ENCODE data around the gene DCLK1. TPM values are rescaled to one million over a fixed set of nuclear protein-coding genes. Genes with fewer than 3 reads are reported as not detected.

Gene DCLK1
- total RNA-seq, 1 donor from 2014 or later: 6.4 TPM

DNA sequence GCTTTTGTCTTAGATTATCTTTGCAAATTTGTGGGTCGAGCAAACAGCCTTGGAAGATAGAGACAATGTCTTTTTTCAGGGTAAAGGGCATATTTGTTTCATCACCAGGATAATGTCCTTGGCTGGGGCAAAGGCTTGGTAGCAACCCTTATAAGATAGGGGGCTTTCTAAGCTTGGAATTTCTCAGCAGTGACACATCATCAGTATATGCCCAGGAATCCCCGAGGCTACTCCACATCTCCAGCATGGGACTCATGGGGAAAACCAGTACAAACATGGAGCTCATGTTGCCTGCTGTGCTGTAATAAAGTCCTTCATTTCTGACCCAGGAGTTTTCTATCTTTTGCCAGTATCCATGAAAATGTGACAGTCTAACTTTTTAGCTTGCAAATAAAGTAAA, 77.1 kb downstream of the DCLK1 start:
- peaks cover 3% of the 10 kb centered on the region for H3K4me1 ChIP-seq
- Mint-ChIP-seq H3K27ac (no peak overlapping the region), H3K9me3 (no peaks in the 10 kb centered on the region), H3K27me3 (ENCODE audit: insufficient read depth, low read depth) (no peaks in the 10 kb centered on the region), H3K4me3 (no peak overlapping the region), H3K4me1 (peaks cover 21% of the 10 kb centered on the region), H3K36me3 (no peaks in the 10 kb centered on the region)
- no peak overlapping the region for H2AFZ ChIP-seq (replicated peaks)
- no peaks in the 10 kb centered on the region for H3K36me3 ChIP-seq
- TF ChIP-seq EZH2 (IDR thresholded peaks at IDR 0.05) (no peak), EZH2phosphoT487 (IDR thresholded peaks at IDR 0.05) (no peak)
- TF ChIP-seq, protein P1, sequence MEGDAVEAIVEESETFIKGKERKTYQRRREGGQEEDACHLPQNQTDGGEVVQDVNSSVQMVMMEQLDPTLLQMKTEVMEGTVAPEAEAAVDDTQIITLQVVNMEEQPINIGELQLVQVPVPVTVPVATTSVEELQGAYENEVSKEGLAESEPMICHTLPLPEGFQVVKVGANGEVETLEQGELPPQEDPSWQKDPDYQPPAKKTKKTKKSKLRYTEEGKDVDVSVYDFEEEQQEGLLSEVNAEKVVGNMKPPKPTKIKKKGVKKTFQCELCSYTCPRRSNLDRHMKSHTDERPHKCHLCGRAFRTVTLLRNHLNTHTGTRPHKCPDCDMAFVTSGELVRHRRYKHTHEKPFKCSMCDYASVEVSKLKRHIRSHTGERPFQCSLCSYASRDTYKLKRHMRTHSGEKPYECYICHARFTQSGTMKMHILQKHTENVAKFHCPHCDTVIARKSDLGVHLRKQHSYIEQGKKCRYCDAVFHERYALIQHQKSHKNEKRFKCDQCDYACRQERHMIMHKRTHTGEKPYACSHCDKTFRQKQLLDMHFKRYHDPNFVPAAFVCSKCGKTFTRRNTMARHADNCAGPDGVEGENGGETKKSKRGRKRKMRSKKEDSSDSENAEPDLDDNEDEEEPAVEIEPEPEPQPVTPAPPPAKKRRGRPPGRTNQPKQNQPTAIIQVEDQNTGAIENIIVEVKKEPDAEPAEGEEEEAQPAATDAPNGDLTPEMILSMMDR (IDR thresholded peaks at IDR 0.05): no peak
- H3K27ac ChIP-seq: no peak overlapping the region
- no peak overlapping the region for H3K9ac ChIP-seq
- no peaks in the 10 kb centered on the region for H3K27me3 ChIP-seq
- H3K79me2 ChIP-seq (ENCODE audit: low read depth): no peaks in the 10 kb centered on the region
- H3K9me3 ChIP-seq (ENCODE audit: low read depth): no peaks in the 10 kb centered on the region
- no peak overlapping the region for H3K4me3 ChIP-seq
- peaks cover 6% of the 10 kb centered on the region for H4K20me1 ChIP-seq (ENCODE audit: low read depth)
- DNase-seq (ENCODE audit: low spot score): no peak
- H3K4me2 ChIP-seq: no peak overlapping the region
- no peaks in the 10 kb centered on the region for H3F3A ChIP-seq (ENCODE audit: low read depth)

DNA sequence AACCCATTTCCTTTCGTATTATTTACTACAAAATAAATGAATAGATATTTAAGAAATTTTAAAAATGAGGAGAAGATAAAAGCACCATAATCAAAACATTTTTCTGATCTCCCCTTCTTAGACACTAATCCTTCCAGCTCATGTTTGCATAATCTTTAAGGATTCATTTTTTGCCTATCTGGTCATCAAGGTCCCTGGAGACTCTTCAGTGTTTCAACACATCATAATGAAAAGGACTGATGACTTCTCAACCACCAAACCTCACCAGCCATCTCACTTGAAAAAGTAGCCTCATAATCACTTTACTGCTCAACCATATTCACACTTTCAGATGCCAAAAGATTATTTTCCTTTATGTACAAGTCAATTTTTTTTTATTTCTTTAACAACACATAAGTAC, 80.1 kb downstream of the DCLK1 start:
- H4K20me1 ChIP-seq (ENCODE audit: low read depth): peaks cover 6% of the 10 kb centered on the region
- no peaks in the 10 kb centered on the region for H3F3A ChIP-seq (ENCODE audit: low read depth)
- no peaks in the 10 kb centered on the region for H3K9me3 ChIP-seq (ENCODE audit: low read depth)
- no peak overlapping the region for H2AFZ ChIP-seq (replicated peaks)
- no peak overlapping the region for H3K4me3 Mint-ChIP-seq
- no peaks in the 10 kb centered on the region for H3K9me3 Mint-ChIP-seq
- no peak for DNase-seq (ENCODE audit: low spot score)
- peaks cover 21% of the 10 kb centered on the region for H3K4me1 Mint-ChIP-seq
- no peaks in the 10 kb centered on the region for H3K36me3 Mint-ChIP-seq
- no peaks in the 10 kb centered on the region for H3K36me3 ChIP-seq
- no peak overlapping the region for H3K4me3 ChIP-seq
- TF ChIP-seq, protein P1 (IDR thresholded peaks at IDR 0.05): no peak
- TF ChIP-seq EZH2phosphoT487 (IDR thresholded peaks at IDR 0.05) (no peak), EZH2 (IDR thresholded peaks at IDR 0.05) (no peak)
- H3K27ac ChIP-seq: no peak overlapping the region
- H3K27ac Mint-ChIP-seq: no peak overlapping the region
- no peak overlapping the region for H3K9ac ChIP-seq
- peaks cover 3% of the 10 kb centered on the region for H3K4me1 ChIP-seq
- no peaks in the 10 kb centered on the region for H3K79me2 ChIP-seq (ENCODE audit: low read depth)
- H3K4me2 ChIP-seq: no peak overlapping the region
- H3K27me3 Mint-ChIP-seq (ENCODE audit: insufficient read depth, low read depth): no peaks in the 10 kb centered on the region
- H3K27me3 ChIP-seq: no peaks in the 10 kb centered on the region

DNA sequence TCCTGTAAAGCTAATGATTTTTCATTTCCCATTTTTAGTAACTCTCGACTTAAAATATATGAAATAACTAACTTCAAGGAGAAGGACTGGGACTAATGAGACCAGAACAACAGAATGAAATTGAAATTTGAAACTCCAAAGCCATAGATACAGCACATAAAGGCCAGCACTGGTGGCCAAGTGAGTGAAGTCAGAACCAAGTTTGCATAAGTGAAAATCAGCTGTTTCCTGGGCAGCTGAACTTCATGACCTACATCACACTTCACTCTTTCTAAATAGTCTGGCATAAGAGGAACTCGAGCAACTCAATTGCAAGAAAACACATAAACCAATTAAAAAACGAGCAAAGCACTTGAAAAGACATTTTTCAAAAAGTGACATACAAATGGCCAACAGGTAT, 84.5 kb downstream of the DCLK1 start:
- no peak for TF ChIP-seq EZH2 (IDR thresholded peaks at IDR 0.05)
- no peak for TF ChIP-seq EZH2phosphoT487 (IDR thresholded peaks at IDR 0.05)
- H3K4me3 Mint-ChIP-seq: no peak overlapping the region
- H3K27me3 Mint-ChIP-seq (ENCODE audit: insufficient read depth, low read depth): no peaks in the 10 kb centered on the region

DNA sequence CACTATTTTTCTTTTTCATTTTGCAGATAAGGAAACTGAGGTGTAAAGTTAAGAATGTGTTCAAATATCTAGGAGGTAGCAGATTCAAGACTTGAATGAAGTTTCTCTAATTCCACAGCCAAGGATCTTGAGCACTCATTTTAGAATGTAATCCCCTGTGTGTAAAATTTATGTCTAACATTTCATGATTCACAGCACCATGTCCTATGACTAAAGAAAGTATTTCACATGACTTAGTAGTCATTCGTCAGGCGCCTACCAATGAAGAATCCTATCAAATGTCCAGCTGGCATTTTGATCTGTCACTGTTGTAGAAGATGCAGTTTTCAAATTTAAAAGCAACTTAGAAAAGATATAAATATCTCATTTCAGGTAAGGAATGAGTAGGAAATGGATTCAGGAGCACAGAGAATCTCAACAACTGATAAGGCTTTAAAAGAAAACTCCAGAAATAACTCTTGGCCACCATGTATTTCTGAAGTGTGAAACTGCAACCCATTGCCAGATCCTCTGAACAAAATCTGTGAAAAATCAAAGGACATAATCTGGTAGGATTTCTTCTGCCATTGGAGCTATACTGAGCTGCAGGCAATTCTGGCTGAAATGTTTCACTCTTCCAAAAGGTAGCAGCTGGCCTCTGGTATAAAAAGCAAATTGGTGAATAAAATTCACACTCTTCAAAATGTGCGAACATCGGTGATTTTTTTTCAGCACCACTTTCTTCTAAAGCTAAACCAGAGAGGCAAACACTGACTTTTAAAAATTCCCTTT, 92.2 kb downstream of the DCLK1 start:
- TF ChIP-seq EZH2 (IDR thresholded peaks at IDR 0.05) (no peak), EZH2phosphoT487 (IDR thresholded peaks at IDR 0.05) (no peak)
- TF ChIP-seq, protein P1 (IDR thresholded peaks at IDR 0.05): no peak
- no peaks in the 10 kb centered on the region for H3K36me3 Mint-ChIP-seq
- H3K4me2 ChIP-seq: no peak overlapping the region

More for the DNA sequence above, 84.5 kb downstream of the DCLK1 start:
- H3K4me1 Mint-ChIP-seq: peaks cover 12% of the 10 kb centered on the region
- no peaks in the 10 kb centered on the region for H3K9me3 ChIP-seq (ENCODE audit: low read depth)
- no peaks in the 10 kb centered on the region for H3K79me2 ChIP-seq (ENCODE audit: low read depth)
- H2AFZ ChIP-seq (replicated peaks): no peak overlapping the region
- DNase-seq (ENCODE audit: low spot score): no peak
- H3K4me3 ChIP-seq: no peak overlapping the region
- H3K27ac ChIP-seq: no peak overlapping the region
- H3K9ac ChIP-seq: no peak overlapping the region
- no peaks in the 10 kb centered on the region for H3K36me3 Mint-ChIP-seq
- no peaks in the 10 kb centered on the region for H3K4me1 ChIP-seq
- H3F3A ChIP-seq (ENCODE audit: low read depth): no peaks in the 10 kb centered on the region
- no peaks in the 10 kb centered on the region for H3K27me3 ChIP-seq
- no peak overlapping the region for H3K4me2 ChIP-seq
- H4K20me1 ChIP-seq (ENCODE audit: low read depth): peaks cover 6% of the 10 kb centered on the region
- no peak overlapping the region for H3K27ac Mint-ChIP-seq
- H3K9me3 Mint-ChIP-seq: no peaks in the 10 kb centered on the region
- H3K36me3 ChIP-seq: no peaks in the 10 kb centered on the region

More for the DNA sequence above, 92.2 kb downstream of the DCLK1 start:
- Histone ChIP-seq H3K9ac (no peak overlapping the region), H3F3A (ENCODE audit: low read depth) (no peaks in the 10 kb centered on the region), H3K27ac (no peak overlapping the region), H3K9me3 (ENCODE audit: low read depth) (no peaks in the 10 kb centered on the region), H2AFZ (replicated peaks) (no peak overlapping the region), H3K79me2 (ENCODE audit: low read depth) (no peaks in the 10 kb centered on the region), H3K36me3 (no peaks in the 10 kb centered on the region), H3K27me3 (no peaks in the 10 kb centered on the region), H3K4me3 (no peak overlapping the region), H3K4me1 (peaks cover 8% of the 10 kb centered on the region), H4K20me1 (ENCODE audit: low read depth) (no peaks in the 10 kb centered on the region)
- Mint-ChIP-seq H3K27me3 (ENCODE audit: insufficient read depth, low read depth) (peaks cover 2% of the 10 kb centered on the region), H3K4me3 (no peak overlapping the region), H3K27ac (no peak overlapping the region), H3K9me3 (no peaks in the 10 kb centered on the region), H3K4me1 (peaks cover 5% of the 10 kb centered on the region)
- DNase-seq (ENCODE audit: low spot score): no peak
